Neural progenitor cell (in vitro differentiated cells): ENCODE results near the gene COX7A1. TPM values are rescaled to one million over a fixed set of nuclear protein-coding genes. Genes with fewer than 3 reads are reported as not detected.

Source experiments
- DNase-seq: peaks from one replicate; pipeline ENCODE4 v3.0.0-alpha.2; 2016; ENCODE audit warnings: low spot score
- H2AFZ ChIP-seq: fragments of 200-600 bp; sonication (generic); replicated peaks from 2 replicates; pipeline ENCODE4 v1.6.1; 2016; ENCODE audit warnings: antibody characterized with exemption
- H3F3A ChIP-seq: fragments of 200-600 bp; sonication (generic); 2 replicates; pipeline ENCODE4 v1.6.1; 2016; ENCODE audit warnings: antibody characterized with exemption, low read depth
- H3K27ac ChIP-seq: fragments of 200-600 bp; sonication (generic); 2 replicates; pipeline ENCODE4 v1.5.1; 2016; ENCODE audit warnings: mild to moderate bottlenecking
- H3K27me3 ChIP-seq: fragments of 200-600 bp; sonication (generic); 2 replicates; pipeline ENCODE4 v1.6.1; 2016; ENCODE audit warnings: mild to moderate bottlenecking, moderate library complexity
- H3K36me3 ChIP-seq: fragments of 200-600 bp; sonication (generic); 2 replicates; pipeline ENCODE4 v1.5.1; 2016
- H3K4me1 ChIP-seq: fragments of 200-600 bp; sonication (generic); 2 replicates; pipeline ENCODE4 v1.6.1; 2016; ENCODE audit warnings: mixed run types
- H3K4me2 ChIP-seq: fragments of 200-600 bp; sonication (generic); 2 replicates; pipeline ENCODE4 v1.6.1; 2016
- H3K4me3 ChIP-seq: fragments of 200-600 bp; sonication (generic); 2 replicates; pipeline ENCODE4 v1.5.1; 2016
- H3K79me2 ChIP-seq: fragments of 200-600 bp; sonication (generic); 2 replicates; pipeline ENCODE4 v1.6.1; 2016; ENCODE audit warnings: low read depth
- H3K9ac ChIP-seq: fragments of 200-600 bp; sonication (generic); 2 replicates; pipeline ENCODE4 v1.6.1; 2016
- H3K9me3 ChIP-seq: fragments of 200-600 bp; sonication (generic); 2 replicates; pipeline ENCODE4 v1.5.1; 2016; ENCODE audit warnings: low read depth
- H4K20me1 ChIP-seq: fragments of 200-600 bp; sonication (generic); 2 replicates; pipeline ENCODE4 v1.6.1; 2016; ENCODE audit warnings: low read depth
- H3K27ac Mint-ChIP-seq: 3 replicates; pipeline ENCODE4 v1.8.0; 2021; ENCODE audit warnings: mixed read lengths
- H3K27me3 Mint-ChIP-seq: 2 replicates; pipeline ENCODE4 v1.8.0; 2022; ENCODE audit warnings: low read depth, mild to moderate bottlenecking, inconsistent platforms, moderate library complexity, mixed read lengths; ENCODE audit not compliant: insufficient read depth
- H3K36me3 Mint-ChIP-seq: 3 replicates; pipeline ENCODE4 v1.8.0; 2021; ENCODE audit warnings: mixed read lengths
- H3K4me1 Mint-ChIP-seq: 3 replicates; pipeline ENCODE4 v1.8.0; 2021; ENCODE audit warnings: mixed read lengths
- H3K4me3 Mint-ChIP-seq: 3 replicates; pipeline ENCODE4 v1.8.0; 2021; ENCODE audit warnings: mild to moderate bottlenecking, moderate library complexity, mixed read lengths
- H3K9me3 Mint-ChIP-seq: 3 replicates; pipeline ENCODE4 v1.8.0; 2020; ENCODE audit warnings: mixed read lengths
- EZH2 ChIP-seq: fragments of 200-600 bp; sonication (generic); IDR thresholded peaks from 2 replicates; pipeline ENCODE4 v1.6.1; 2017; ENCODE audit warnings: antibody characterized with exemption, mild to moderate bottlenecking, moderate library complexity
- EZH2phosphoT487 ChIP-seq: fragments of 200-600 bp; sonication (generic); IDR thresholded peaks from 2 replicates; pipeline ENCODE4 v1.6.1; 2017; ENCODE audit warnings: antibody characterized with exemption
- total RNA-seq: library from RNA; depleted of rRNA; stranded (reverse); fragments of >200 nt; gene quantifications from 2 replicates; pipeline ENCODE4 v1.2.3, GENCODE V29; 2015; ENCODE audit warnings: low replicate concordance
- TF ChIP-seq, protein P1 (sequence below): fragments of 200-600 bp; sonication (generic); IDR thresholded peaks from 2 replicates; pipeline ENCODE4 v1.5.1; 2017; ENCODE audit warnings: antibody characterized with exemption, mild to moderate bottlenecking

COX7A1 gene
- total RNA-seq, 1 donor from 2014 or later: not detected

DNA sequence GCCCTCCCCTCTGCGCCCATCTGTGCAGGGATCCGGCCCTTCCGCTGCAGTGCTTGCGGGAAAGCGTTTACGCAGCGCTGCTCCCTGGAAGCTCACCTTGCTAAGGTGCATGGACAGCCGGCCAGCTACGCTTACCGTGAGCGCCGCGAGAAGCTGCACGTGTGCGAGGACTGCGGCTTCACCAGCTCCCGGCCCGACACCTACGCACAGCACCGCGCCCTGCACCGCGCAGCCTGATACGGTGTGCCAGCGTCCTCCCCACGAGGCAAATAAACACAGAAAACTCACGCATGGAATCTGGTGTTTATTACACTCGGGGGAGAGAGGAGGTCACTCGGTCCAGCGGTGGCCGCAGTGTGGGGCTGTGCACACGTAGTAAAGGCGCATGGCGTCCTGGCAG lies 38.8 kb downstream of the COX7A1 start:
- Histone ChIP-seq H3K79me2 (peaks cover 29% of the 10 kb centered on the region), H3K27ac (no peak overlapping the region), H3K4me1 (peaks cover 23% of the 10 kb centered on the region), H2AFZ (no peak overlapping the region), H3K4me2 (peak overlapping the region; percentile 97), H3K9ac (no peak overlapping the region), H3K9me3 (no peaks in the 10 kb centered on the region), H3F3A (peaks cover 37% of the 10 kb centered on the region), H3K36me3 (no peaks in the 10 kb centered on the region), H3K27me3 (no peaks in the 10 kb centered on the region), H3K4me3 (peak overlapping the region; percentile 85), H4K20me1 (peaks cover 17% of the 10 kb centered on the region)
- no peaks in the 10 kb centered on the region for H3K9me3 Mint-ChIP-seq
- H3K27ac Mint-ChIP-seq: no peak overlapping the region
- peak overlapping the region; percentile 96 for H3K4me3 Mint-ChIP-seq
- peaks cover 9% of the 10 kb centered on the region for H3K36me3 Mint-ChIP-seq
- H3K4me1 Mint-ChIP-seq: peaks cover 20% of the 10 kb centered on the region
- TF ChIP-seq, protein P1, sequence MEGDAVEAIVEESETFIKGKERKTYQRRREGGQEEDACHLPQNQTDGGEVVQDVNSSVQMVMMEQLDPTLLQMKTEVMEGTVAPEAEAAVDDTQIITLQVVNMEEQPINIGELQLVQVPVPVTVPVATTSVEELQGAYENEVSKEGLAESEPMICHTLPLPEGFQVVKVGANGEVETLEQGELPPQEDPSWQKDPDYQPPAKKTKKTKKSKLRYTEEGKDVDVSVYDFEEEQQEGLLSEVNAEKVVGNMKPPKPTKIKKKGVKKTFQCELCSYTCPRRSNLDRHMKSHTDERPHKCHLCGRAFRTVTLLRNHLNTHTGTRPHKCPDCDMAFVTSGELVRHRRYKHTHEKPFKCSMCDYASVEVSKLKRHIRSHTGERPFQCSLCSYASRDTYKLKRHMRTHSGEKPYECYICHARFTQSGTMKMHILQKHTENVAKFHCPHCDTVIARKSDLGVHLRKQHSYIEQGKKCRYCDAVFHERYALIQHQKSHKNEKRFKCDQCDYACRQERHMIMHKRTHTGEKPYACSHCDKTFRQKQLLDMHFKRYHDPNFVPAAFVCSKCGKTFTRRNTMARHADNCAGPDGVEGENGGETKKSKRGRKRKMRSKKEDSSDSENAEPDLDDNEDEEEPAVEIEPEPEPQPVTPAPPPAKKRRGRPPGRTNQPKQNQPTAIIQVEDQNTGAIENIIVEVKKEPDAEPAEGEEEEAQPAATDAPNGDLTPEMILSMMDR: no peak
- TF ChIP-seq EZH2phosphoT487: no peak
- no peak for TF ChIP-seq EZH2
- H3K27me3 Mint-ChIP-seq: peaks cover 13% of the 10 kb centered on the region
- no peak for DNase-seq

DNA sequence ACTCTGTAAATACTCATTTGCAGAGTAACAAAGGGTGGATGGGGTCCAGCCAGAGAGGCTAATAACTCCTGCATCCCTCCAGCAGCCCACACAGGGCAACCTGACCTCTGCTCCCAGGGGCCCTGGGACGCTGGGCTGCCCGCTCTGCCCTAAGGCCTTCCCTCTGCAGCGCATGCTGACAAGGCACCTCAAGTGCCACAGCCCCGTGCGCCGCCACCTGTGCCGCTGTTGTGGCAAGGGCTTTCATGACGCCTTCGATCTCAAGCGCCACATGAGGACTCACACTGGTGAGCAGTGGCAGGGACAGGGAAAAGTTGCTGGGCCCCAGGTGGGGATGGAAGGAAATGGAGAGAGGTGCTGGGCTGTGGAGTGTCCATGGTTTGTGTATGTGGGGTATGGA lies 39.6 kb downstream of the COX7A1 start:
- H3K27ac ChIP-seq: no peak overlapping the region
- H3K79me2 ChIP-seq: peaks cover 29% of the 10 kb centered on the region
- H3K36me3 ChIP-seq: no peaks in the 10 kb centered on the region
- peaks cover 41% of the 10 kb centered on the region for H3F3A ChIP-seq
- no peaks in the 10 kb centered on the region for H3K9me3 ChIP-seq
- H3K36me3 Mint-ChIP-seq: peaks cover 7% of the 10 kb centered on the region
- no peak overlapping the region for H3K27ac Mint-ChIP-seq
- H3K4me3 Mint-ChIP-seq: peak overlapping the region; percentile 96
- peaks cover 24% of the 10 kb centered on the region for H3K4me1 Mint-ChIP-seq
- peaks cover 17% of the 10 kb centered on the region for H4K20me1 ChIP-seq
- H2AFZ ChIP-seq: no peak overlapping the region
- no peak overlapping the region for H3K9ac ChIP-seq
- H3K27me3 Mint-ChIP-seq: peaks cover 10% of the 10 kb centered on the region
- no peak overlapping the region for H3K4me2 ChIP-seq
- DNase-seq: no peak
- no peak overlapping the region for H3K4me3 ChIP-seq
- no peaks in the 10 kb centered on the region for H3K27me3 ChIP-seq
- no peaks in the 10 kb centered on the region for H3K9me3 Mint-ChIP-seq
- peaks cover 23% of the 10 kb centered on the region for H3K4me1 ChIP-seq
- TF ChIP-seq, protein P1: no peak
- TF ChIP-seq EZH2phosphoT487 (no peak), EZH2 (no peak)

DNA sequence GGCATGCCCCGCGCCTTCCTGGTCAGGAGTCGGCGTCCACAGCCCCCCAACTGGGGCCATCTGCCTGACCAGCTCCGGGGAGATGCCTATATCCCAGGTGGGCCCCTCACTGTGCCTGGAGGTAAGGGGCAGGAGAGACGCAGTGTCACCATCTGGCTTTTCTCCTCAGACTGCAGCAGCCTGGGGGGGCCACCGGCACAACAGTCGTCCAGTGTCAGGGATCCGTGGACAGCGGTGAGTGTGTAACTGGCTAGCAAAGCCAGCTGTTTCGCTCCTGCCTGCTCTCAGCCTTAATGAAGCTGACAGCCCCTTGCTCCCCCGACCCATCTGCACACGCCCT lies 41.1 kb downstream of the COX7A1 start:
- Histone ChIP-seq H3K27ac (peak overlapping the region; percentile 54), H3F3A (peaks cover 45% of the 10 kb centered on the region), H3K9me3 (no peaks in the 10 kb centered on the region), H3K4me1 (peaks cover 20% of the 10 kb centered on the region), H3K4me3 (peak overlapping the region; percentile 8), H3K79me2 (peaks cover 14% of the 10 kb centered on the region), H2AFZ (no peak overlapping the region), H3K36me3 (no peaks in the 10 kb centered on the region), H3K27me3 (no peaks in the 10 kb centered on the region), H4K20me1 (peaks cover 13% of the 10 kb centered on the region), H3K4me2 (peak overlapping the region; percentile 60), H3K9ac (no peak overlapping the region)
- H3K4me3 Mint-ChIP-seq: peak overlapping the region; percentile 2
- peaks cover 7% of the 10 kb centered on the region for H3K36me3 Mint-ChIP-seq
- TF ChIP-seq EZH2: no peak
- TF ChIP-seq EZH2phosphoT487: no peak
- TF ChIP-seq, protein P1: no peak
- peak; percentile 50 for DNase-seq
- peaks cover 11% of the 10 kb centered on the region for H3K27me3 Mint-ChIP-seq
- H3K9me3 Mint-ChIP-seq: no peaks in the 10 kb centered on the region
- peaks cover 22% of the 10 kb centered on the region for H3K4me1 Mint-ChIP-seq
- no peak overlapping the region for H3K27ac Mint-ChIP-seq
